GM18907 (cell line): Measurements from ENCODE around the gene AKT3.

Source experiments
- ATAC-seq: cut with Tn5 transposase; IDR thresholded peaks from one replicate; pipeline ENCODE4 v1.9.1; 2021; ENCODE audit warnings: mild to moderate bottlenecking, moderate library complexity; ENCODE audit not compliant: unreplicated experiment

AKT3 gene

DNA sequence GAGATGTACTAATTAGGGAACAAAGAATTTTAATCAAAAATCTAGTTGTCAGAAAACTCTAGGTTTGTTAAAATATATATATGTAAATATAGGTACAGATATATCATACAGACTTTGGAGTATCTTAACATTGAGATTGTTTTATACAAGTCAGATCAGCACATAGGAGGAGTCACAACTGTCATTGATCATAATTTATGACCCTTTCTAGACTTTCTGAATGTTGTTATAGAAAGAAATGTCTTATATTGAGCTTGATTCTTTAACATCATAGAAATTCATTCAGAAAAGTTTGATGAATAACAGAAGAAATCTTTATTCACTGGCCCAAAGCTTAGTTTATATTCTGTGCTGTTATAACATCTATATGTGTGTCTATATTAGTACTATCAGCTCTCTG is 408.4 kb downstream of the AKT3 start:
- ATAC-seq = no peak

DNA sequence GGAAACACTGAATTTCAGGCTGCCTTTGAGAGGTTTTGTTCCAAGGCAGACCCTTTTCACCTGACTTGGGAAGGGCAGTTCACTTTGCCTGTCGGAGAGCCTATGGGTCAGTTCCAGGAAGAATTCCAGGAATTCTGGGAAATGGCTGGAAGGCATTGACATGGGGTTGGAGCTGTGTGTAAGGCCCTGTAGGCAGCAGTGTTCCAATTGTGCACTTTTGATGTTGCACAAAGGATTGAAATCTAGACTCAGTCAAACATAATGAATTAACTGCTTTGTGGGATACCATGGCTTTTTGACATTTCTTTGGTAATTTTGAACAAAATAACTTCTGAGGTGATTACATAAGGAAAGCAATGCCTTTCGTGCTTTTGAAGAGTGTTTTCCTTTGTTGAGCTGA is 409.6 kb downstream of the AKT3 start:
- no peak for ATAC-seq

- no peak for ATAC-seq
Measured at GRCh38 chr1:243438815-243439214, 411.2 kb downstream of the AKT3 start.
